Activated CD4-positive, alpha-beta T cell treated with anti-CD3 and anti-CD28 coated beads, Interleukin-2, amount 10 ng/mL, durations not matched to agents 7 days and 5 days (primary cell): ENCODE results near the gene MOSPD3. TPM values are rescaled to one million over a fixed set of nuclear protein-coding genes. Genes with fewer than 3 reads are reported as not detected.
"Not testable (repeated sequence)": the region's sequence is repeated elsewhere in the genome, so short reads cannot be mapped to it uniquely, and the experiment has no call there.

ENCODE experiments used
- CTCF ChIA-PET: fragments of 350-600 bp; sonication (Branson Sonifier 250); formaldehyde crosslinking; loops from one replicate; lab custom pipeline; 2021; ENCODE audit warnings: antibody characterized with exemption; lab: Charles Lee
- POLR2A ChIA-PET: fragments of 350-600 bp; sonication (Branson Sonifier 250); formaldehyde crosslinking; loops from one replicate; lab custom pipeline; 2021; ENCODE audit warnings: antibody characterized with exemption; lab: Charles Lee
- DNase-seq: peaks from one replicate; pipeline ENCODE4 v3.0.0-alpha.2; 2020
- H3K27ac Mint-ChIP-seq: one replicate; pipeline ENCODE4 v1.8.0; 2021; ENCODE audit warnings: mild to moderate bottlenecking, moderate library complexity, mixed read lengths
- H3K27me3 Mint-ChIP-seq: one replicate; pipeline ENCODE4 v1.8.0; 2021; ENCODE audit warnings: mixed read lengths
- H3K36me3 Mint-ChIP-seq: one replicate; pipeline ENCODE4 v1.8.0; 2021; ENCODE audit warnings: low read depth, mixed read lengths
- H3K4me1 Mint-ChIP-seq: one replicate; pipeline ENCODE4 v1.8.0; 2021; ENCODE audit warnings: mixed read lengths
- H3K4me3 Mint-ChIP-seq: one replicate; pipeline ENCODE4 v1.8.0; 2021; ENCODE audit warnings: mild to moderate bottlenecking, moderate library complexity, mixed read lengths
- H3K9me3 Mint-ChIP-seq: one replicate; pipeline ENCODE4 v1.8.0; 2021; ENCODE audit warnings: mixed read lengths
- total RNA-seq, 2 experiments: library from RNA; stranded (reverse); gene quantifications; one replicate each; pipeline ENCODE4 v1.2.3, GENCODE V29; 2021

Gene MOSPD3
- total RNA-seq, 2 experiments from 2014 or later, result 59.7 to 66.7 TPM

DNA sequence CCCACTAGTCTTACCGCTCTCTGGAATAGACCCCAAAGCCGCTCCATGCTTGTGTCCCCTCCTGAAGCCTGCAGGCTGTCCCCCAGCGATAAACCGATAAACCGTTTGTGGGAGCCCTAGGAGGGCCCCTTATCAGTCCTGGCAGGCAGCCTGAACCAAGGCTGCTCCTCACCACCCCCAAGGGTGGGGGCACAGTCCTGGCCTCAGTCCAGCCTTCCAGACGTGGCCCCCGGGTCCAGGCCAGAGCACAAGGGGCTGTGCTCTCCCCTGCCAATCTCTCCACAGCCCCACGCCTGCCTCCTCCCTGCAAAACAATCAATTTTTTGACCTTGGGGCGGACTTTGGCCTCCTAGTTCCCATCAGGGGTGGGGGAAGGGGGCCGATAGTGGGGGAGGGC, 29.1 kb downstream of the MOSPD3 start, which contains the start of gene TFR2:
TSS of gene TFR2 (minus strand) at position 90 of the 397 bp plus-strand sequence. CDS start at position 47, 43 bp downstream.
- no peaks in the 10 kb centered on the region for H3K9me3 Mint-ChIP-seq
- ChIA-PET CTCF (interaction anchor here (1.2 kb wide), 1 partner anchor 11 kb away, joined by 3 read pairs; no protein-coding TSS in a partner anchor), POLR2A (no interaction called here)
- no peak within 1 kb of the TSS for H3K4me3 Mint-ChIP-seq
- no peaks in the 10 kb centered on the region for H3K36me3 Mint-ChIP-seq
- H3K27me3 Mint-ChIP-seq, result peaks cover 2% of the 10 kb centered on the region
- peak within 1 kb of the TSS; percentile 36 for H3K27ac Mint-ChIP-seq
- no peaks in the 10 kb centered on the region for H3K4me1 Mint-ChIP-seq
- DNase-seq, result no peak

GRCh38 chr7:100641860-100642533, 29.7 kb downstream of the MOSPD3 start:
- no peak for DNase-seq
- H3K4me3 Mint-ChIP-seq, result no peak overlapping the region
- H3K4me1 Mint-ChIP-seq, result no peaks in the 10 kb centered on the region
- no peak overlapping the region for H3K27ac Mint-ChIP-seq
- no peaks in the 10 kb centered on the region for H3K27me3 Mint-ChIP-seq
- POLR2A ChIA-PET, result no interaction called here
- no peaks in the 10 kb centered on the region for H3K36me3 Mint-ChIP-seq
- CTCF ChIA-PET, result interaction anchor here (1.0 to 1.2 kb wide), 2 partner anchors 8 to 12 kb away, joined by 3 to 4 read pairs; no protein-coding TSS in a partner anchor
- no peaks in the 10 kb centered on the region for H3K9me3 Mint-ChIP-seq

- Mint-ChIP-seq H3K9me3 (no peaks in the 10 kb centered on the region), H3K36me3 (no peaks in the 10 kb centered on the region), H3K4me3 (no peak overlapping the region), H3K27me3 (no peaks in the 10 kb centered on the region), H3K4me1 (no peaks in the 10 kb centered on the region), H3K27ac (no peak overlapping the region)
- CTCF ChIA-PET, result interaction anchor here (1.0 to 1.2 kb wide), 2 partner anchors 8 to 12 kb away, joined by 3 to 4 read pairs; no protein-coding TSS in a partner anchor
- POLR2A ChIA-PET, result no interaction called here
- DNase-seq, result peak; percentile 34
These were observed 30.2 kb downstream of the MOSPD3 start for GRCh38 chr7:100642534-100642907.

GRCh38 chr7:100649826-100650565, 37.7 kb downstream of the MOSPD3 start:
- Mint-ChIP-seq H3K4me1 (peaks cover 2% of the 10 kb centered on the region), H3K36me3 (peaks cover 3% of the 10 kb centered on the region), H3K27ac (no peak overlapping the region), H3K4me3 (no peak overlapping the region), H3K27me3 (peaks cover 14% of the 10 kb centered on the region), H3K9me3 (no peaks in the 10 kb centered on the region)
- ChIA-PET CTCF (interaction anchor here (1.0 to 1.4 kb wide), 2 partner anchors 12 to 17 kb away, joined by 3 to 4 read pairs; no protein-coding TSS in a partner anchor), POLR2A (no interaction called here)
- DNase-seq, result no peak

GRCh38 chr7:100654908-100655831, 42.8 kb downstream of the MOSPD3 start:
- Mint-ChIP-seq H3K4me1 (peaks cover 2% of the 10 kb centered on the region), H3K9me3 (no peaks in the 10 kb centered on the region), H3K27ac (no peak overlapping the region), H3K36me3 (peaks cover 3% of the 10 kb centered on the region), H3K4me3 (no peak overlapping the region), H3K27me3 (peaks cover 37% of the 10 kb centered on the region)
- CTCF ChIA-PET, result interaction anchor here (1.3 to 1.9 kb wide), 2 partner anchors 11 to 21 kb away, joined by 4 to 11 read pairs; no protein-coding TSS in a partner anchor
- DNase-seq, result no peak
- POLR2A ChIA-PET, result no interaction called here

GRCh38 chr7:100655908-100656674, 43.8 kb downstream of the MOSPD3 start, which contains the start of gene ACTL6B:
TSS of gene ACTL6B (minus strand) at chr7:100656448. CDS start at chr7:100656354, 94 bp downstream.
- Mint-ChIP-seq H3K27me3 (peaks cover 34% of the 10 kb centered on the region), H3K4me1 (peaks cover 2% of the 10 kb centered on the region), H3K9me3 (no peaks in the 10 kb centered on the region), H3K36me3 (peaks cover 3% of the 10 kb centered on the region), H3K27ac (no peak within 1 kb of the TSS), H3K4me3 (no peak within 1 kb of the TSS)
- peak; percentile 69 for DNase-seq
- POLR2A ChIA-PET, result interaction anchor here (0.7 kb wide), 1 partner anchor 202 kb away, joined by 3 read pairs; no protein-coding TSS in a partner anchor
- CTCF ChIA-PET, result interaction anchor here (0.5 to 1.9 kb wide), 4 partner anchors 12 to 195 kb away, joined by 3 to 11 read pairs (median 4); no protein-coding TSS in a partner anchor

DNA sequence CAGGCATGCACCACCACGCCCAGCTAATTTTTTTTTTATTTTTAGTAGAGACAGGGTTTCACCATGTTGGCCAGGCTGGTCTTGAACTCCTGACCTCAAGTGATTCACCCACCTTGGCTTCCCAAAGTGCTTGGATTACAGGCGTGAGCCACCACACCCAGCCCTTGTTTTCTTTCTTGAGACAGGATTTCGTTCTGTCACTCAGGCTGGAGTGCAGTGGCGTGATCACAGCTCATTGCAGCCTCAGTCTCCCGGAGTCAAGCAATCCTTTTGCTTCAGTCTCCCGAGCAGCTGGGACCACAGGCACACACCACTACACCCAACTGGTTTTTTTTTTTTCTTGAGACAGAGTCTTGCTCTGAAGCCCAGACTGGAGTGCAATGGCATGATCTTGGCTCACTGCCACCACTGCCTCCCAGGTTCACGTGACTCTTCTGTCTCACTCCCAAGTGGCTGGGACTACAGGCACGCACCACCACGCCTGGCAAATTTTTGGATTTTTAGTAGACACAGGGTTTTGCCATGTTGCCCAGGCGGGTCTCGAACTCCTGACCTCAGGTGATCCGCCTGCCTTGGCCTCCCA, 49.9 kb downstream of the MOSPD3 start:
- H3K4me1 Mint-ChIP-seq, H3K27ac Mint-ChIP-seq, H3K9me3 Mint-ChIP-seq, POLR2A ChIA-PET, CTCF ChIA-PET, DNase-seq, H3K4me3 Mint-ChIP-seq, H3K36me3 Mint-ChIP-seq: not testable (repeated sequence)
- H3K27me3 Mint-ChIP-seq, result peaks cover 16% of the 10 kb centered on the region

Other genes with a start within 250 kb of the MOSPD3 start
- gene PILRA, start 239.1 kb upstream of the MOSPD3 start, total RNA-seq, result 1 to 10 TPM; 1.8 to 2.7 TPM
- 1 to 10 TPM; 2.4 to 2.7 TPM for gene ZCWPW1, start 183.8 kb upstream of the MOSPD3 start, total RNA-seq
- gene MEPCE, start 182.7 kb upstream of the MOSPD3 start, total RNA-seq, result 10 to 100 TPM; 49.1 to 50.5 TPM
- gene PPP1R35, start 176.0 kb upstream of the MOSPD3 start, total RNA-seq, result 10 to 100 TPM; 67.9 to 77.9 TPM
- gene SPACDR, start 148.3 kb upstream of the MOSPD3 start, total RNA-seq, result 1 to 10 TPM; 3.0 to 4.1 TPM
- gene TSC22D4, start 133.3 kb upstream of the MOSPD3 start, total RNA-seq, result 100 to 1,000 TPM; 113 to 128 TPM
- gene NYAP1, start 128.6 kb upstream of the MOSPD3 start, total RNA-seq, result under 1 TPM; 0.23 to 0.32 TPM
- 10 to 100 TPM; 43.0 to 45.3 TPM for gene AGFG2, start 73.3 kb upstream of the MOSPD3 start, total RNA-seq
- gene SAP25, start 38.6 kb upstream of the MOSPD3 start, total RNA-seq, result 10 to 100 TPM; 34.6 to 36.1 TPM
- gene LRCH4, start 26.4 kb upstream of the MOSPD3 start, total RNA-seq, result 100 to 1,000 TPM; 189 to 217 TPM
- gene FBXO24, start 26.2 kb upstream of the MOSPD3 start, total RNA-seq, result 1 to 10 TPM; 1.3 to 1.5 TPM
- gene PCOLCE, start 10.2 kb upstream of the MOSPD3 start, total RNA-seq, result 10 to 100 TPM; 17.3 to 18.3 TPM
- 1 to 10 TPM; 7.3 to 9.8 TPM for gene TFR2, start 29.0 kb downstream of the MOSPD3 start, total RNA-seq
- not detected for gene ACTL6B, start 43.9 kb downstream of the MOSPD3 start, total RNA-seq
- 100 to 1,000 TPM; 238 to 249 TPM for gene GNB2, start 61.2 kb downstream of the MOSPD3 start, total RNA-seq
- 10 to 100 TPM; 48.7 to 55.5 TPM for gene GIGYF1, start 81.7 kb downstream of the MOSPD3 start, total RNA-seq
- gene POP7, start 93.6 kb downstream of the MOSPD3 start, total RNA-seq, result 10 to 100 TPM; 39.9 to 40.5 TPM
- not detected for gene EPO, start 107.9 kb downstream of the MOSPD3 start, total RNA-seq
- not detected for gene ZAN, start 121.1 kb downstream of the MOSPD3 start, total RNA-seq
- 1 to 10 TPM; 1.6 to 2.1 TPM for gene EPHB4, start 215.0 kb downstream of the MOSPD3 start, total RNA-seq
- gene SLC12A9, start 240.2 kb downstream of the MOSPD3 start, total RNA-seq, result 10 to 100 TPM; 44.1 to 49.1 TPM